GM23338 (cell line): ENCODE data around the gene NR1D1.

Experiments
- TF ChIP-seq, protein P1 (sequence below), 2 experiments: fragments of 200-600 bp in 1 of 2; sonication (generic) in 1 of 2; conservative IDR thresholded peaks; 2 replicates each; pipeline versions ENCODE4 v1.5.1 to v1.6.1; 2016 to 2017; ENCODE audit warnings: antibody characterized with exemption in 2 of 2, low read depth in 2 of 2, mild to moderate bottlenecking in 2 of 2, moderate library complexity in 1 of 2
- TF ChIP-seq, protein P2 (sequence below): IDR thresholded peaks from one replicate; pipeline ENCODE4 v1.6.1; 2018; ENCODE audit warnings: antibody characterized with exemption; ENCODE audit not compliant: unreplicated experiment

DNA sequence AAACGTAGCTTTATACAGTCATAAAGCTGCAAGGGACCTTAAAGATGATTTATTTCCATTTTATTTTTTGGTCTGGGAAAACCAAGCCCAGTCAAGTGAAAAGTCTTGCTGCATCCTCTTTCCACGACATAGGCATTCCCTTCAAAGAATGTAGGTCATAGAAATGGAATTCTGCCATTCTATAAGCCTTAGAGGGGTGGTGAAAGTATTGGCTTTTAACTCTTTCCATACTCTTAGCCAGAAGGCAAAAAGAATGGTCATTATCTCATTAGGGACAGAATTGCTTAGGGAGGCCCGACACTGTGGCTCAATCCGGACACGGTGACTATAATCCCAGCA, 13.5 kb upstream of the NR1D1 start:
- TF ChIP-seq, protein P1, sequence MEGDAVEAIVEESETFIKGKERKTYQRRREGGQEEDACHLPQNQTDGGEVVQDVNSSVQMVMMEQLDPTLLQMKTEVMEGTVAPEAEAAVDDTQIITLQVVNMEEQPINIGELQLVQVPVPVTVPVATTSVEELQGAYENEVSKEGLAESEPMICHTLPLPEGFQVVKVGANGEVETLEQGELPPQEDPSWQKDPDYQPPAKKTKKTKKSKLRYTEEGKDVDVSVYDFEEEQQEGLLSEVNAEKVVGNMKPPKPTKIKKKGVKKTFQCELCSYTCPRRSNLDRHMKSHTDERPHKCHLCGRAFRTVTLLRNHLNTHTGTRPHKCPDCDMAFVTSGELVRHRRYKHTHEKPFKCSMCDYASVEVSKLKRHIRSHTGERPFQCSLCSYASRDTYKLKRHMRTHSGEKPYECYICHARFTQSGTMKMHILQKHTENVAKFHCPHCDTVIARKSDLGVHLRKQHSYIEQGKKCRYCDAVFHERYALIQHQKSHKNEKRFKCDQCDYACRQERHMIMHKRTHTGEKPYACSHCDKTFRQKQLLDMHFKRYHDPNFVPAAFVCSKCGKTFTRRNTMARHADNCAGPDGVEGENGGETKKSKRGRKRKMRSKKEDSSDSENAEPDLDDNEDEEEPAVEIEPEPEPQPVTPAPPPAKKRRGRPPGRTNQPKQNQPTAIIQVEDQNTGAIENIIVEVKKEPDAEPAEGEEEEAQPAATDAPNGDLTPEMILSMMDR (conservative IDR thresholded peaks at IDR 0.05; ENCODE audit: low read depth in 2 of 2), result no peak
- TF ChIP-seq, protein P2, sequence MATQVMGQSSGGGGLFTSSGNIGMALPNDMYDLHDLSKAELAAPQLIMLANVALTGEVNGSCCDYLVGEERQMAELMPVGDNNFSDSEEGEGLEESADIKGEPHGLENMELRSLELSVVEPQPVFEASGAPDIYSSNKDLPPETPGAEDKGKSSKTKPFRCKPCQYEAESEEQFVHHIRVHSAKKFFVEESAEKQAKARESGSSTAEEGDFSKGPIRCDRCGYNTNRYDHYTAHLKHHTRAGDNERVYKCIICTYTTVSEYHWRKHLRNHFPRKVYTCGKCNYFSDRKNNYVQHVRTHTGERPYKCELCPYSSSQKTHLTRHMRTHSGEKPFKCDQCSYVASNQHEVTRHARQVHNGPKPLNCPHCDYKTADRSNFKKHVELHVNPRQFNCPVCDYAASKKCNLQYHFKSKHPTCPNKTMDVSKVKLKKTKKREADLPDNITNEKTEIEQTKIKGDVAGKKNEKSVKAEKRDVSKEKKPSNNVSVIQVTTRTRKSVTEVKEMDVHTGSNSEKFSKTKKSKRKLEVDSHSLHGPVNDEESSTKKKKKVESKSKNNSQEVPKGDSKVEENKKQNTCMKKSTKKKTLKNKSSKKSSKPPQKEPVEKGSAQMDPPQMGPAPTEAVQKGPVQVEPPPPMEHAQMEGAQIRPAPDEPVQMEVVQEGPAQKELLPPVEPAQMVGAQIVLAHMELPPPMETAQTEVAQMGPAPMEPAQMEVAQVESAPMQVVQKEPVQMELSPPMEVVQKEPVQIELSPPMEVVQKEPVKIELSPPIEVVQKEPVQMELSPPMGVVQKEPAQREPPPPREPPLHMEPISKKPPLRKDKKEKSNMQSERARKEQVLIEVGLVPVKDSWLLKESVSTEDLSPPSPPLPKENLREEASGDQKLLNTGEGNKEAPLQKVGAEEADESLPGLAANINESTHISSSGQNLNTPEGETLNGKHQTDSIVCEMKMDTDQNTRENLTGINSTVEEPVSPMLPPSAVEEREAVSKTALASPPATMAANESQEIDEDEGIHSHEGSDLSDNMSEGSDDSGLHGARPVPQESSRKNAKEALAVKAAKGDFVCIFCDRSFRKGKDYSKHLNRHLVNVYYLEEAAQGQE, result no peak
